HG03571 (cell line): ENCODE measurements around the gene TMEM38B.
"Not testable (repeated sequence)": the region's sequence is repeated elsewhere in the genome, so short reads cannot be mapped to it uniquely, and the experiment has no call there.

Source experiments
- ATAC-seq: cut with Tn5 transposase; IDR thresholded peaks from one replicate; pipeline ENCODE4 v1.9.1; 2021; ENCODE audit not compliant: unreplicated experiment

Gene TMEM38B

DNA sequence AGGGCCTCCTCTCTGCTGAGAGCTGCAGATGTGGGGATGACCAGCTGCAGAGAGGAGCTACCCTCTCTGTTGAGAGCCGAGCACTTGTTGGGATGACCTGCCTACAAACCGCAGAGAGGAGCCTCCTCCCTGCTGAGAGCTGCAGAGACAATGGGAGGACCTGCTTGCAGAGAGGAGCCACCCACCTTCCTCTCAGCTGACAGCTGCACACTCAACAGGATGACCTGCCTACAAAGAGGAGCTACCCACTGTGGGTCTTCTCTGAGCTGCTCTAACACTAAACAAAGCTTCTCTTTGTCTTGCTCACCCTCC, 19.6 kb downstream of the TMEM38B start:
- ATAC-seq, result no peak

GRCh38 chr9:105716146-105716545, 21.8 kb downstream of the TMEM38B start:
- ATAC-seq, result no peak

GRCh38 chr9:105722099-105722498, 27.8 kb downstream of the TMEM38B start:
- no peak for ATAC-seq

- ATAC-seq, result no peak
Measured at GRCh38 chr9:105725370-105725769, 31.0 kb downstream of the TMEM38B start.

DNA sequence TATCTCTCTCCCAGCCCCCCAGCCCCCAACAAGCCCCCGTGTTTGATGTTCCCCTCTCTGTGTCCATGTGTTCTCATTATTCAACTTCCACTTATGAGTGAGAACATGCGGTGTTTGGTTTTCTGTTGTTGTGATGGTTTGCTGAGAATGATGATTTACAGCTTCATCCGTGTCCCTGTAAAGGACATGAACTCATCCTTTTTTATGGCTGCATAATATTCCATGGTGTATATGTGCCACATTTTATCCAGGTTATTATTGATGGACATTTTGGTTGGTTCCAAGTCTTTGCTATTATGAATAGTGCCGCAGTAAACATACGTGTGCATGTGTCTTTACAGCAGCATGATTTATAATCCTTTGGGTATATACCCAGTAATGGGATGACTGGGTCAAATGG, 33.9 kb downstream of the TMEM38B start:
- not testable (repeated sequence) for ATAC-seq

DNA sequence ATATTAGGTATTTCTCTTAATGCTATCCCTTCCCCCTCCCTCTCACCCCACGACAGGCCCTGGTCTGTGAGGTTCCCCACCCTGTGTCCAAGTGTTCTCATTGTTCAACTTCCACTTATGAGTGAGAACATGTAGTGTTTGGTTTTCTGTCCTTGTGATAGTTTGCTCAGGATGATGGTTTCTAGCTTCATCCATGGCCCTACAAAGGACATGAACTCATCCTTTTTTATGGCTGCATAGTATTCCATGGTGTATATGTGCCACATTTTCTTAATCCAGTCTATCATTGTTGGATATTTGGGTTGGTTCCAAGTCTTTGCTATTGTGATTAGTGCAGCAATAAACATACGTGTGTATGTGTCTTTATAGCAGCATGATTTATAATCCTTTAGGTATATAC, 37.1 kb downstream of the TMEM38B start:
- not testable (repeated sequence) for ATAC-seq

DNA sequence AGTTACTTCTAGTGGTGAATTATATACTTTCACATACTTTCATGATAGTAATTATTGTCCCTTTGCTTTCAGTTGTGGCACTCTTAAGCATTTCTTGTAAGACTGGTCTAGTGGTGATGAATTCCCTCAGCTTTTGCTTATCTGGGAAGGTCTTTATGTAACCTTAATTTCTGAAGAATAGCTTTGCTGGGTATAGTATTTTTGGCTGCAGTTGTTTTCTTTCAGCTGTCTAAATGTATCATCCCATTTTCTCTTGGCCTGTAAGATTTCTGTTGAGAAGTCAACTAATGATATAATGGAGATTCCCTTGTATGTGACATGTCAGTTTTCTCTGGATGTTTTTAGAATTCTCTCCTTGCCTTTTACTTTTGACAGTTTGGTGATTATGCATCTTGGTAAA, 41.0 kb downstream of the TMEM38B start:
- no peak for ATAC-seq

DNA sequence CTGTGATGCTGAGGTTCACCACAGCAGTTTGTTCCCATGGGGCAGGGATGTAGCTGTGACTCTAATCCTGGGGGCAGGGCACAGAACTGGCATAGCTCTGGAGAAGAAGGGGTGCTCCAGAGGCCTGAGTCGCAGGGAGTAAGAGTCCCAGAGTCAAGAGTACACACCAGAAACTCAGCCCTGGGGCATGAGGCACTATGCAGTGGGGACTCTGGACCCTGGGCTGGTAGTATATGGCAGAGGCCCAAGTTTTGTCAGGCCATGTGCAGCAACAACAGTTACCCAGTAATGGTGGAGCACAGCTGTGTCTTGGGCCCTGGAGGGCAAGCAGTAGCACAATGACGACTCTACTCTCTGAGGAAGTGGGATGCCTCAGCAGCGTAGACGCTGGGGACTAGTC, 42.9 kb downstream of the TMEM38B start:
- no peak for ATAC-seq

- no peak for ATAC-seq
Measured at GRCh38 chr9:105742088-105742487, 47.7 kb downstream of the TMEM38B start.

DNA sequence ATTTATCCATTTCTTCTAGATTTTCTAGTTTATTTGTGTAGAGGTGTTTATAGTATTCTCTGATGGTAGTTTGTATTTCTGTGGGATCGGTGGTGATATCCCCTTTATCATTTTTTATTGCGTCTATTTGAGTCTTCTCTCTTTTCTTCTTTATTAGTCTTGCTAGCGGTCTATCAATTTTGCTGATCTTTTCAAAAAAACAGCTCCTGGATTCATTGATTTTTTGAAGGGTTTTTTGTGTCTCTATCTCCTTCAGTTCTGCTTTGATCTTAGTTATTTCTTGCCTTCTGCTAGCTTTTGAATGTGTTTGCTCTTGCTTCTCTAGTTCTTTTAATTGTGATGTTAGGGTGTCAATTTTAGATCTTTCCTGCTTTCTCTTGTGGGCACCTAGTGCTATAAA, 53.0 kb downstream of the TMEM38B start:
- not testable (repeated sequence) for ATAC-seq

DNA sequence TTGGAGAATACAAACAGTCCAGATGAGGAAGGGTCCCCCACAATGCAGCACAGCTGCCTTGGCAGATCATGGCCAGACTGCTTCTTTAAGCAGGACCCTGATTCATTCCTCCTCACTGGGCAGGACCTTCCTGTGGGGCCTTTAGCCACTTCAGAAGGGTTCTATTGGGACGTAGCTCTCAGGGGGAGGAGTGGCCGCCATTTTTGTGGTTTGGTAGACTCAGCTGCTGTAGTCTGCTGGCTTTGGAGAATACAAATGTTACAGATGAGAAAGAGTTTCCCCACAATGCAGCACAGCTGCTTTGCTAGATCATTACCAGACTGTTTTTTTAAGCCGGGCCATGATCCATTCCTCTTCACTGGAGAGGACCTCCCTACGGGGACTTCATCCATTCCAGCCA, 57.4 kb downstream of the TMEM38B start:
- no peak for ATAC-seq

DNA sequence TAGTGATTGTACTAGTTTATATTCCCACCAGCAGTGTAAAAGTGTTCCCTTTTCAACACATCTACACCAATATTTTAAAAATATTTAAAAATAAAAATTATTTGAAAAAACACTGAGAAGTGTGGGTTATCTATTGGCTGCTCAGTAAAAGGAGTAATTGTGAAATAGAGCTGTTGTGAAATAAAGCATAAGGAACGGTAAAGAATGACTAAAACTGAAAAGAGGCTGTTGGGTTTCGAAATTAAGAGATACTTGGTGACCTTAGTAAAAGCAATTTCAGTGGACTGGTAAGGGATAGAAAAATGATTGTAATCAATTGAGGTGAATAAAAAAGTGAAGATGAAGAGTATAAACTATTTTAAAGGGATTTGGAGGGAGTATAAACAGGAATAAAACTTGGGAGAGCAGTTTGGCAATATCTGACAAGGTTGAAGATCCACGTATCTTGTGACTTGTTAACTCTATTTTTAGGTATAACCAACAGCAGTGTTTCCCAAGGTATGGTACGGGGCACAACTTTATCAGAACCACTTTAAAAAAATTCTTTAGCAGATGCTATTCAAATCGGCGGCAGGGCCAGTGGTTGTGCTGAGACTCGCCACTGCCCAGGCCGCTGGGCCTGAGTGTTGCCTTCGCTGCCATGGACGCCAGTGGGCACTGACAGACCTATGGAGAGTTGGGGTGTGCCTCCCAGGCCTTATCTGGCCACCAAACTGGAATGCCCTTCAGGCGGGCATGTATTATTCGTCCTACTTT, 63.3 kb downstream of the TMEM38B start:
- ATAC-seq, result no peak

DNA sequence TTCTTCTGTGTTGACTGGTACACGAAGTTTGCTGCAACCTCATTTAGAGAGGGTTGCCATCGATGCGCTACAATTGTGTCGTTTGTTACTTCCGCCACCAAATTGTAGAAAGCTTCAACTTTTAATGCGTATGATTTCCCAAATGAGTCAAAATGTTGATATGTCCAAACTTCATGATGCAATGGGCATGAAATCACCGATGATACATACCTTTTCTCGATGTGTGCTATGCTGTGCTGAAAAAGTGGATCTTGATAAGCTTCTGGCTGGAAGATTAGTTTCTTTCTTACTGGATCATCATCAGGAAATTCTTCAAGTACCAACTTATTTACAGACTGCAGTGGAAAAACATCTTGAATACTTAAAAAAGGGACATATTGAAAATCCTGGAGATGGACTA, 65.7 kb downstream of the TMEM38B start:
- no peak for ATAC-seq

DNA sequence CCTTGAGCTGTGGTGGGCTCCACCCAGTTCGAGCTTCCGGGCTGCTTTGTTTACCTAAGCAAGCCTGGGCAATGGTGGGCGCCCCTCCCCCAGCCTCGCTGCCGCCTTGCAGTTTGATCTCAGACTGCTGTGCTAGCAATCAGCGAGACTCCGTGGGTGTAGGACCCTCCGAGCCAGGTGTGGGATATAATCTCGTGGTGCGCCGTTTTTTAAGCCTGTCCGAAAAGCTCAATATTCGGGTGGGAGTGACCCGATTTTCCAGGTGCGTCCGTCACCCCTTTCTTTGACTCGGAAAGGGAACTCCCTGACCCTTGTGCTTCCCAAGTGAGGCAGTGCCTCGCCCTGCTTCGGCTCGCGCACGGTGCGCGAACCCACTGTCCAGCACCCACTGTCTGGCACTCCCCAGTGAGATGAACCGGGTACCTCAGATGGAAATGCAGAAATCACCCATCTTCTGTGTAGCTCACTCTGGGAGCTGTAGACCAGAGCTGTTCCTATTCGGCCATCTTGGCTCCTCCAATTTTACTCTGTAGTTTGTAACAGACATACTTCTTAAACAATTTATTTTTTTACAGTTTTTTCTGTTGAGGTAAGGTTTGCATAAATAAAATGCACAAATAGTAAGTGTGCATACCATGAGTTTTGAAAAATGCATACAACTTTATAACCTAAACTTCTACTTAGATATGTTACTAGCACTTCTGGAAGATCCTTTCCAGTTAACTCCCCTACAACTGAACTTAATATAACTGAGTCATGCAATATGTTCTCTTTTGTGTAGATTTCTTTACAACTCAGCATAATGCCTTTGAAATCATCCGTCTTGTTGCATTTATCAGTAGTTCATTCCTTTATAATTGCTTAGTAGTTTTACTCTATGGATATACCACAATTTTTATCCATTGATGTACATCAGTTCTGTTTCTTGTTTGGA, 88.5 kb downstream of the TMEM38B start:
- ATAC-seq, result not testable (repeated sequence)

GRCh38 chr9:105783495-105783872, 89.1 kb downstream of the TMEM38B start:
- ATAC-seq, result not testable (repeated sequence)

DNA sequence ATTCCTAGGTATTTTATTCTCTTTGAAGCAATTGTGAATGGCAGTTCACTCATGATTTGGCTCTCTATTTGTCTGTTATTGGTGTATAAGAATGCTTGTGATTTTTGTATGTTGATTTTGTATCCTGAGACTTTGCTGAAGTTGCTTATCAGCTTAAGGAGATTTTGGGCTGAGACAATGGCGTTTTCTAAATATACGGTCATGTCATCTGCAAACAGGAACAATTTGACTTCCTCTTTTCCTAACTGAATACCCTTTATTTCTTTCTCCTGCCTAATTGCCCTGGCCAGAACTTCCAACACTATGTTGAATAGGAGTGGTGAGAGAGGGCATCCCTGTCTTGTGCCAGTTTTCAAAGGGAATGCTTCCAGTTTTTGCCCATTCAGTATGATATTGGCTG, 92.5 kb downstream of the TMEM38B start:
- not testable (repeated sequence) for ATAC-seq

- ATAC-seq, result no peak
Measured at GRCh38 chr9:105816202-105816744, 121.9 kb downstream of the TMEM38B start.

- no peak for ATAC-seq
Measured at GRCh38 chr9:105816981-105817380, 122.6 kb downstream of the TMEM38B start.

DNA sequence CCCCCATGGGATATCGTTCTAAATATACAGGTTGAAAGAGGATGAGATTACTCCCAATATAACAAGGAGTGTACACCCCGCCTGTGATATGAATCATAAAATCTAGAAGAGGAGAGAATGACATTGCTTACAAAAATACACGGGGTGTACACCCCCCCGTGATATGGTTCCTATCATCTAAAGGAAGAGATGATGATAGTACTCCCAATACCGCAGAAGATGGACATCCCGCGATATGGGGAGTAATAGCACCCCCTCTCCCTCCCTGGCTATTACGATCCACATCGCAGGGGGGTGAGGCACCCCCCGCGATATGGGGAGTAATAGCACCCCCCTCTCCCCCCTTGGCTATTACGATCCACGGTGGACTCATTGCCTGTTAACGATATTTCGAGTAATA, 124.6 kb downstream of the TMEM38B start:
- no peak for ATAC-seq

- ATAC-seq, result no peak
Measured at GRCh38 chr9:105822814-105823213, 128.5 kb downstream of the TMEM38B start.
